ENCODE data around the gene KRT74.

KRT74 gene

GRCh38 chr12:52570511-52570910 is 3.1 kb downstream of the KRT74 start:
- TF ChIP-seq CTCF (IDR thresholded peaks at IDR 0.05; ENCODE audit: control insufficient read depth, extremely low read depth, insufficient read depth): no peak
- no peak for DNase-seq (ENCODE audit: low read depth)
- H3K4me3 ChIP-seq (ENCODE audit: low read depth, low read length): no peak overlapping the region

DNA sequence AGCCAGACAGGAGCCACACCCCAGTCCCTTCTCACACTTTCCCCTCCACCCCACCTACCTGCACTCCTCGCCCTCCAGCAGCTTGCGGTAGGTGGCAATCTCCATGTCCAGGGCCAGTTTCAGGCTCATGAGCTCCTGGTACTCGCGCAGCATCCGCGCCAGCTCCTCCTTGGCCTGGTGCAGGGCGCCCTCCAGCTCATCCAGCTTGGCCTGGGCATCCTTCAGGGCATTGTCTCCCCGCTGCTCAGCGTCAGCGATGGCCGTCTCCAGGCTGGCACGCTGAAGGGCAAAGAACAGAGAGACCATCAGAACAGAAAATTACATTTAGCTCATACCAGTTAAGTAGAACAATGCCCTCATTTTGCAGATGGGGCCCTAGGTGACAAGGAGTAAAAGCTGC is 5.5 kb downstream of the KRT74 start:
- H3K4me3 ChIP-seq (ENCODE audit: low read depth, low read length): no peak overlapping the region
- no peak for TF ChIP-seq CTCF (IDR thresholded peaks at IDR 0.05; ENCODE audit: control insufficient read depth, extremely low read depth, insufficient read depth)
- no peak for DNase-seq (ENCODE audit: low read depth)

DNA sequence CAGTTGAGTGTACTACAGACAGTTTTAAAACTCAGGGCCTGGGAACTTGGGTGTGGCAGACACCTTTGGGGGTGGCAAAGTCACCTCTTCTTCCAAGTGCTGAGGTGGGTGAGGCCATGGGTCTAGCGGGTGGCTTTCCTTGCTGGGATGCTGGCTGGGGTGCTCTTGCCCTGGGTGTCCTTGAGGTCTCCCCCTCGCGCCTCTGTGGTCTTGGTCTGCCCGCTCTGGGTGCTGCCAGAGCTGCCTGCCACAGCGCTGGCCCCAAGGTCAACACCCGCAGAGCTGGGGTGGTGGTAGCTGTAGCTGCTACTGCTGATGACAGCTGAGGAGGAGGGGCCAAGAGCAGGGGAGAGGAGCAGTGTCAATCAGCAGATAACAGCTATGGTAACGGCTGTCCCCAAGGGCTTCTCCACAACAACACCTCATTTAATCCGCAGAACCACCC is 6.8 kb downstream of the KRT74 start:
- no peak for DNase-seq (ENCODE audit: low read depth)
- no peak for TF ChIP-seq CTCF (IDR thresholded peaks at IDR 0.05; ENCODE audit: control insufficient read depth, extremely low read depth, insufficient read depth)
- H3K4me3 ChIP-seq (ENCODE audit: low read depth, low read length): no peak overlapping the region

DNA sequence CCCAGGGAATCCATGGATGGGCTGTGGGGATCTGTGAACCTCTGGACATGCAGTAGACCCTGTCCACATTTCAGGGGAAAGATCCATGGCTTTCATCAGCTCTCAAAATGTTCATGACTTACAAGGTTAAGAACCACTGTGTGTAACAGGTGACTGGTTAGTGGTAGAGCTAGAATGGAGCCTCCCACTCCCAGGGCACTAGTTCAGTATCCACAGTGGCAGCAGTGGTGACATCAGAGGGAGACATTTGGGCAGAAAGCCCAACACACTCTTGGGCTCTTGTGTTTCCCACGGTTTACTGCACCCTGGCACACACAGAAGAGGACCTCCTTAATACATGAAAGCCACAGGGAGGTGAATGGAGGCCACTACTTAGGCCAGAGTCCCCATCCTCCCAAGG is 9.1 kb downstream of the KRT74 start:
- TF ChIP-seq CTCF (IDR thresholded peaks at IDR 0.05; ENCODE audit: control insufficient read depth, extremely low read depth, insufficient read depth): no peak
- DNase-seq (ENCODE audit: low read depth): no peak
- no peak overlapping the region for H3K4me3 ChIP-seq (ENCODE audit: low read depth, low read length)

GRCh38 chr12:52561880-52562449 is 11.7 kb downstream of the KRT74 start:
- no peak overlapping the region for H3K4me3 ChIP-seq (ENCODE audit: low read depth, low read length)
- peak; percentile 34; the same call in 1 of the 2 replicates for TF ChIP-seq CTCF (IDR thresholded peaks at IDR 0.05; ENCODE audit: control insufficient read depth, extremely low read depth, insufficient read depth)
- DNase-seq (ENCODE audit: low read depth): no peak

DNA sequence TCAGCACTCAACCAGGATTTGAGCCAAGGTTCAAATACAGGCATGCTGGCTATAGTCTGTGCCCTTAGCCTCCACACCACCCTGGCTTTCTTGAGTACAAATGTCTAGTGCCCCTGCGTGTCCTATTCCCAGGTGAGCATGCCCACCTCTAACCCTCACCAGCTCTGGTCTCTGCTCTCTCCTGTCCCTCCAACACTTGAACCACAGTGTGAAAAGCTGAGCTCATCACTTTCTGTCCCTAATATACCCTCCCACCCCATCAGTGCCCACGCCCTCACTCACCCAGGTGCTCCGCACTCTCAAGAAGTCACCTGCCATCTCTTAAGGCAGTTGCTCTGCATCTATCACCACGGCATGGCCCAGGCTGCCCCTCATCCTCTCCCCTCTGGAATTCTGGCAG is 13.7 kb downstream of the KRT74 start:
- no peak for DNase-seq (ENCODE audit: low read depth)
- no peak for TF ChIP-seq CTCF (IDR thresholded peaks at IDR 0.05; ENCODE audit: control insufficient read depth, extremely low read depth, insufficient read depth)
- no peak overlapping the region for H3K4me3 ChIP-seq (ENCODE audit: low read depth, low read length)

DNA sequence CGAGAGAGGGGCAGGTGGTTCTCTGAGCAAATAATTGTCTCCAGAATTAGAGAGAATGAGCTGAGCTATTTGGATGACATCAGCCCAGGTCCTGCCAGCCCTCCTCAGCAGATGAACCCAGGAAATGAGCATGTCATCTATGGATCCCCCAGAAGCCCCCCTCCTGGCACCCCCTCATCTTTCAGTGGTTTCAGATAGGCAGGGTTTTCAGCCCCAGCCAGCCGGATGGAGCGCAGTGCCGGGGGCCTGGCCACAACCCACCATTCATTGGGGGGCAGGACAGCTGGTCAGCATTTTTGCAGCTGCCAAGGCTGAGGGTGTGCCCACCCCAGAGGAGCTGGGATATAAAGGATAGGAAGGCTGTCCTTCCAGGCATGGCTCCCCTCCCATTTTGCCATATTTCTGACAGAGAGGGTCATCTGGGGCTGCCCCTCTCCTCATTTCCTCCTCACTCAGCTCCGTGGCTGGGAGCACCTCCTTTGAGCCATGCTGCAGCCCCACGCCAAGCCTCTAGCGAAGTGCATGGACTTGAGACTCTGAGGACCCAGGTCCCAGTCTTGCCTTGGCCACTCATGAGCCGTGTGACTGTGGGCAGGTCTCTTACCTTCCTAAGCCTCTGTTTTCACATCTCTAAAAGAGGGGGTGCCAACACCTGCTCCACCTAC is 14.7 kb downstream of the KRT74 start:
- TF ChIP-seq CTCF (IDR thresholded peaks at IDR 0.05; ENCODE audit: control insufficient read depth, extremely low read depth, insufficient read depth): no peak
- no peak for DNase-seq (ENCODE audit: low read depth)
- no peak overlapping the region for H3K4me3 ChIP-seq (ENCODE audit: low read depth, low read length)

Data from LNCaP clone FGC (cell line).